Activated naive CD4-positive, alpha-beta T cell treated with anti-CD3 and anti-CD28 coated beads for 36 hours (primary cell): ENCODE results near the gene REG4. TPM values are rescaled to one million over a fixed set of nuclear protein-coding genes. Genes with fewer than 3 reads are reported as not detected.
"Not testable (repeated sequence)": the region's sequence is repeated elsewhere in the genome, so short reads cannot be mapped to it uniquely, and the experiment has no call there.

Source experiments
- CTCF ChIA-PET: fragments of 350-600 bp; sonication (Branson Sonifier 250); formaldehyde crosslinking; loops from one replicate; lab custom pipeline; 2021; ENCODE audit warnings: antibody characterized with exemption; lab: Charles Lee
- DNase-seq: peaks from one replicate; pipeline ENCODE4 v3.0.0-alpha.2; 2020
- H3K27ac Mint-ChIP-seq: one replicate; pipeline ENCODE4 v1.8.0; 2021; ENCODE audit warnings: mild to moderate bottlenecking, mixed read lengths
- H3K27me3 Mint-ChIP-seq: one replicate; pipeline ENCODE4 v1.8.0; 2021; ENCODE audit warnings: low read depth, mixed read lengths
- H3K36me3 Mint-ChIP-seq: one replicate; pipeline ENCODE4 v1.8.0; 2021; ENCODE audit warnings: low read depth, mixed read lengths
- H3K4me1 Mint-ChIP-seq: one replicate; pipeline ENCODE4 v1.8.0; 2021; ENCODE audit warnings: low read depth, mixed read lengths
- H3K4me3 Mint-ChIP-seq: one replicate; pipeline ENCODE4 v1.8.0; 2021; ENCODE audit warnings: mild to moderate bottlenecking, moderate library complexity, mixed read lengths
- H3K9me3 Mint-ChIP-seq: one replicate; pipeline ENCODE4 v1.8.0; 2021; ENCODE audit warnings: mixed read lengths
- intact Hi-C: fragments of 100-400 bp; cut with micrococcal nuclease; formaldehyde crosslinking; loops from one replicate; pipeline ENCODE4 v1.15.1; 2023
- total RNA-seq, 2 experiments: library from RNA; stranded (reverse); gene quantifications; one replicate each; pipeline ENCODE4 v1.2.3, GENCODE V29; 2021

Gene REG4
- total RNA-seq, 2 experiments from 2014 or later, result 0.64 to 1.0 TPM

- Mint-ChIP-seq H3K36me3 (no peaks in the 10 kb centered on the region), H3K27me3 (no peaks in the 10 kb centered on the region), H3K27ac (no peak overlapping the region), H3K4me1 (peaks cover 9% of the 10 kb centered on the region), H3K4me3 (no peak overlapping the region), H3K9me3 (no peaks in the 10 kb centered on the region)
- CTCF ChIA-PET, result interaction anchor here (1.1 kb wide), 1 partner anchor 22 kb away, joined by 6 read pairs; no protein-coding TSS in a partner anchor
- intact Hi-C loops, result no loop called here
- no peak for DNase-seq
These were observed 23.5 kb downstream of the REG4 start for GRCh38 chr1:119787776-119788175.

- H3K4me1 Mint-ChIP-seq, H3K27me3 Mint-ChIP-seq, H3K9me3 Mint-ChIP-seq, intact Hi-C loops, H3K27ac Mint-ChIP-seq, H3K4me3 Mint-ChIP-seq, DNase-seq, H3K36me3 Mint-ChIP-seq: not testable (repeated sequence)
- CTCF ChIA-PET, result interaction anchor here (1.0 kb wide), 1 partner anchor 22 kb away, joined by 5 read pairs; no protein-coding TSS in a partner anchor
These were observed 24.7 kb downstream of the REG4 start for GRCh38 chr1:119786473-119787050.

DNA sequence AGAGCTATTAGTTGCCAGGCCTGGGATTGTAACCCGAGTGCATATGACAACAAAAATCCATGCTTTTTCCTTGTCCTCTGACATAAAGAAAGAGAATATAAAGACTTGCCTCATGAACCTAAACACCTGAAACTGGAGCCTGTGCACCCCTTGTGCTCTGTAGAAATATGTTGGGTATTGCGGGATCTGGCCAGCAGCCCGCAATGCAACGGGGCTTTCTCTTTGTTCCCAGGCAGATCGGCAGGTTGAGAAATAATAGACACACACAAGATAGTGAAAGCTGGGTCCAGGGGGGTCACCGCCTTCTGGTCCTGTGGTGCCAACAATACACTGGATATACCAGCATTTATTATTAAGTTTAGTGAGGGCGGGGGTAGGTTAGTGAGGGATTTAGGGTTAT, 25.2 kb downstream of the REG4 start:
- CTCF ChIA-PET, result interaction anchor here (1.0 kb wide), 1 partner anchor 23 kb away, joined by 5 read pairs; no protein-coding TSS in a partner anchor
- DNase-seq, H3K27me3 Mint-ChIP-seq, H3K27ac Mint-ChIP-seq, H3K4me1 Mint-ChIP-seq, H3K4me3 Mint-ChIP-seq, intact Hi-C loops, H3K9me3 Mint-ChIP-seq, H3K36me3 Mint-ChIP-seq: not testable (repeated sequence)

GRCh38 chr1:119784191-119784781, 27.0 kb downstream of the REG4 start:
- Mint-ChIP-seq H3K9me3 (no peaks in the 10 kb centered on the region), H3K4me3 (no peak overlapping the region), H3K27ac (no peak overlapping the region), H3K27me3 (no peaks in the 10 kb centered on the region), H3K4me1 (peaks cover 9% of the 10 kb centered on the region), H3K36me3 (no peaks in the 10 kb centered on the region)
- intact Hi-C loops, result no loop called here
- DNase-seq, result no peak
- CTCF ChIA-PET, result interaction anchor here (0.8 kb wide), 1 partner anchor 40 kb away, joined by 5 read pairs; no protein-coding TSS in a partner anchor

- intact Hi-C loops, result no loop called here
- Mint-ChIP-seq H3K36me3 (no peaks in the 10 kb centered on the region), H3K27me3 (no peaks in the 10 kb centered on the region), H3K9me3 (no peaks in the 10 kb centered on the region), H3K27ac (no peak overlapping the region), H3K4me3 (no peak overlapping the region), H3K4me1 (peaks cover 9% of the 10 kb centered on the region)
- no peak for DNase-seq
- CTCF ChIA-PET, result interaction anchor here (0.8 to 1.0 kb wide), 2 partner anchors 25 to 39 kb away, joined by 3 to 5 read pairs; no protein-coding TSS in a partner anchor
These were observed 27.7 kb downstream of the REG4 start for GRCh38 chr1:119783354-119784185.

DNA sequence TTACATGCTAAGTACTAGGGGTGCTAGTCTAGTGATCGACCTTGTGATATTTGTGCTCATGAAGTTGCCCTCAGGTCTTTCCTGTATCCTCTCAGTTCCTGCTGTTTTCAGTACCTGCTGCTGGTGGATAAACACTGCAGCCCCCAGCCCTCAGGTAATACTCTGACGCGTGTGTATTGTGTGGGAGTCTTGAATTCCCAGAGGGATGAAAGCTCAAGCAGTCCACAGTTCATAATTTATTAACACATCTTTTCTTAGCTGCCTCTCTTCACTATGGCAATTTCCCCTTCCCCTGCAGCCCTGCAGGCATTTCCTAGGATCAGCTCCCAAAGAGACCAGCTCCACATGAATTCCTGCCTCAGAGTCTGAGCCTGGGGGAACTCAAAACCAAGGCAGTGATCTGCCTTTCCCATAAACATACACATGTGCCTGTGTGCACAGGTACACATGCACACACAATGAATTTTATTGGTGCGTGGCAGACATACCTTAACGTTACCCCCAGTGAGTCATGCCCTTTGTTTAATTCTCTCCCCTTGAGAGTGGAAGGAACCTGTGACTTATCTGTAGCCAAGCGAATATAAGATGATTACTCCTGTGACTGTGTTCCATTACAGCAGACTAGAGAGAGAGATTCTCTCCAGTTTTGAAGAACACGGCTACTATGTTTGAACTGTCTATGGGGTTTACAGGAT, 28.5 kb downstream of the REG4 start:
- Mint-ChIP-seq H3K9me3 (no peaks in the 10 kb centered on the region), H3K27ac (no peak overlapping the region), H3K36me3 (no peaks in the 10 kb centered on the region), H3K27me3 (no peaks in the 10 kb centered on the region), H3K4me1 (peaks cover 9% of the 10 kb centered on the region), H3K4me3 (no peak overlapping the region)
- CTCF ChIA-PET, result interaction anchor here (1.0 kb wide), 1 partner anchor 26 kb away, joined by 3 read pairs; no protein-coding TSS in a partner anchor
- intact Hi-C loops, result no loop called here
- no peak for DNase-seq

DNA sequence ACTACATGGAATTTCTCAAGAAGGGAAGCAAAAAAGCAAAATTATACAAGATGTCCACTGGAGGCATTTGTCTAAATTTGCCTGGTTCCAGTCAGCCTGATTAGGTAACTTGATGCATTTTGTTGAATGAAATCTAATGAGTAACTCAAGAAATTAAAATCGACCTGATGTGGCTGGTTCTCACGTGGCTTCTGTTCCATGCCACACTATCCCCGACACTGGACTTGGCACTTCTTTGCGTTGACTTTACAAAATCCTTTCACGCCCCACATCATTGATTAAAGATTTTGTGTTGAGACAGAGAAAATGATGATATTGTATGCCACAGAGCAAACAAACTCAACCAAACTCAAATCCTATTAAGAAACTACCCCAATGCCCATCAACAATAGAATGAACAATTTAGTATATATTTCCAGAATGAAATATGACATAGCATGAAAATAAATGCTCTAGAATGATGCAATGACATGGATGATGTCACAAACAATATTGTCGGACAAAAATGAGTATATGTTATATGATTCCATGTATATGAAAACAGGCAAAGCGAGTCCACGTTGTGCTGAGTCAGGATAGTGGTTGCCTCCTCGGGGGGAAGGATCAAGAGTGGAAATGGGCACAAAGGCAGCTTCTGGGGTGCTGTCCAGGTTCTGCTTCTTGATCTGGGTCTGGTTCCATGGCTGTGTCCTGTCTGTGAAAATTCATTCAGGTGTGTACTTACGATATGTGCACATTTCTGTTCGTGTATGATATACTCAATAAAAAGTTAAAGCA, 29.6 kb downstream of the REG4 start:
- CTCF ChIA-PET, result no interaction called here

DNA sequence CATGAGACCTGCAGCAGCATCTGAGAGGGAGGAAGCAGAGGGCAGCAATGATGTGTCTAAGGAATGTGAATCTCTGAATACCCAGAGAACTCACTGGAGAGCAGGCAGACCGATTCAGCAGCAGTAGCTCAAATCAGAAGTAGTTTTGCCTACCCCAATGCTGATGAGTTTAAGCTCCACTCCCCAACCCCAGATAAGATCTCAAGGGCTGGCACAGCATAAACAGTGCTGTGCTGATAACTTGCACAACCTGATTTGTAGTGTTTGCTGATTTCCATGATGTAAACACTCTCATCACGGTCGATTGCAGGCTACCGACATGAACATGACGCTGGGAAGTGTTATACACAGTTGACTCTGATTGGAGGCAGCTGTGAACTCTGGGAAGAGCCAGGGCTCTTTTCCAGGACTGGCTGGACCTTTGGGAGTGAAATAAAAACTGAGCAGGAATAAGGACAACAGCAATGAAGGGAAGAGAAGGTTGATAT, 31.3 kb downstream of the REG4 start:
- Mint-ChIP-seq H3K27ac (no peak overlapping the region), H3K9me3 (no peaks in the 10 kb centered on the region), H3K27me3 (no peaks in the 10 kb centered on the region), H3K36me3 (no peaks in the 10 kb centered on the region), H3K4me1 (peaks cover 2% of the 10 kb centered on the region), H3K4me3 (no peak overlapping the region)
- intact Hi-C loops, result no loop called here
- CTCF ChIA-PET, result interaction anchor here (1.2 kb wide), 1 partner anchor 29 kb away, joined by 3 read pairs; no protein-coding TSS in a partner anchor
- no peak for DNase-seq

More for the DNA sequence above, 29.6 kb downstream of the REG4 start:
- DNase-seq, result no peak
- no peak overlapping the region for H3K4me3 Mint-ChIP-seq
- peaks cover 9% of the 10 kb centered on the region for H3K4me1 Mint-ChIP-seq
- intact Hi-C loops, result no loop called here
- no peaks in the 10 kb centered on the region for H3K36me3 Mint-ChIP-seq
- no peaks in the 10 kb centered on the region for H3K27me3 Mint-ChIP-seq
- no peak overlapping the region for H3K27ac Mint-ChIP-seq
- no peaks in the 10 kb centered on the region for H3K9me3 Mint-ChIP-seq

DNA sequence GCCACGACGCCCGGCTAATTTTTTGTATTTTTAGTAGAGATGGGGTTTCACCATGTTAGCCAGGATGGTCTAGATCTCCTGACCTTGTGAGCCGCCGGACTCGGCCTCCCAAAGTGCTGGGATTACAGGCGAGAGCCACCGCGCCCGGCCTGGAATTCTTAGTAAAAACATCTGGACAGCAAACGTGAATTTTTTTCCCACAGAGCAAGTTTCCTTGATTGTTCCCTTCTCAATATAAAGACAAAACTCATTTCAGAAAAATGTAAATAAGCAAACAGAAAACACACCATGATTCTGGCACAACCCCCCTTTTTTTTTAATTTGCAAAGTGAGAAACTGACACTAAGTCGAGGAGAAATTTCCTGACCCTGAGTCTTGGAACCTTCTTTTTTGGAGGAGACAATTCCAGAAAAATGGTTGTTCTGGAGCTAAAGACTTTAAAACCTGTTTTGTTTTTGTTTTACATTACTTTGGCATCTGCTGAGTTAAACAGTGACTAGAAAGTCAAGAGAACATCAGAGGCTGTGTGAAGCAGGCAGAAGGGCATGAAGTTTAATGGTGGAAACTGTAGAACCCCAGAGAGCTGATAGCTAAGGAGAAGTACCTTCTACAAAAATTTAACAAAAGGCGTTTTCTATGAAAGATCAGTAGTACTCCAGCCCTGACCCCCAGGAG, 32.2 kb downstream of the REG4 start:
- H3K27ac Mint-ChIP-seq, result no peak overlapping the region
- intact Hi-C loops, result no loop called here
- DNase-seq, result no peak
- H3K36me3 Mint-ChIP-seq, result no peaks in the 10 kb centered on the region
- H3K27me3 Mint-ChIP-seq, result no peaks in the 10 kb centered on the region
- H3K4me1 Mint-ChIP-seq, result peaks cover 2% of the 10 kb centered on the region
- CTCF ChIA-PET, result interaction anchor here (1.2 kb wide), 1 partner anchor 30 kb away, joined by 3 read pairs; no protein-coding TSS in a partner anchor
- no peaks in the 10 kb centered on the region for H3K9me3 Mint-ChIP-seq
- no peak overlapping the region for H3K4me3 Mint-ChIP-seq

DNA sequence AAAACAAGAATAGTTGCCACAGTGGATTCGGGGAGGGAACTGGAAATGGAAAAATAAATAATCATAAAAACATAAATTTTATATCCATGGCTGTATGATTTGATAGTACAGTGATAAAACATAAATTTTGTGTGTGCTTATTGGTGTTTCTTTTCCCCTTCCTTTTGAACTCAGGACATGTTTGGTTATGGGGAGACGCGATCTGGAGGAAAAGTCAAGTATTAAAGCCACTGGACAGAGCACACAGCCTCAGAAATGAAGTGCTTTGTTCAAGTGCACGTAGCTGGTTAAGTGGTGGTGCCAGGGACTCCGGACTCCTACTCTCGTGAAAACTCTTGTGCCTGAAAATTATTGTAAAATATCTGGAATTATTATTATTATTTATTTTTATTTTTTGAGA, 32.9 kb downstream of the REG4 start:
- Mint-ChIP-seq H3K27me3 (no peaks in the 10 kb centered on the region), H3K27ac (no peak overlapping the region), H3K9me3 (no peaks in the 10 kb centered on the region), H3K4me3 (no peak overlapping the region), H3K4me1 (peaks cover 2% of the 10 kb centered on the region), H3K36me3 (no peaks in the 10 kb centered on the region)
- CTCF ChIA-PET, result no interaction called here
- intact Hi-C loops, result no loop called here
- DNase-seq, result no peak
